Effector memory CD8-positive, alpha-beta T cell (primary cell): ENCODE measurements around the gene GRIFIN.
A peak's percentile ranks its signal among the peaks of the same experiment; 100 is the strongest.

Experiments
- ATAC-seq: fragments of 150-1000 bp; cut with Tn5 transposase; replicated peaks from 2 replicates; pipeline ENCODE4 v1.10.0; 2021; ENCODE audit warnings: mild to moderate bottlenecking, moderate library complexity
- DNase-seq, 3 experiments: peaks; one replicate each; pipeline ENCODE4 v3.0.0; 2021
- H3K27ac Mint-ChIP-seq, 2 donors: one replicate each; pipeline ENCODE4 v1.8.0; 2022; ENCODE audit warnings: mild to moderate bottlenecking in 2 of 2, mixed read lengths in 2 of 2, moderate library complexity in 2 of 2
- H3K27me3 Mint-ChIP-seq, 2 donors: one replicate each; pipeline ENCODE4 v1.8.0; 2022; ENCODE audit warnings: mixed read lengths in 2 of 2
- H3K36me3 Mint-ChIP-seq: one replicate; pipeline ENCODE4 v1.8.0; 2022; ENCODE audit warnings: mild to moderate bottlenecking, moderate library complexity, mixed read lengths; ENCODE audit not compliant: insufficient read depth
- H3K4me1 Mint-ChIP-seq, 2 donors: one replicate each; pipeline ENCODE4 v1.8.0; 2022; ENCODE audit warnings: low read depth in 2 of 2, mixed read lengths in 2 of 2
- H3K4me3 Mint-ChIP-seq, 2 donors: one replicate each; pipeline ENCODE4 v1.8.0; 2022; ENCODE audit warnings: mild to moderate bottlenecking in 2 of 2, mixed read lengths in 2 of 2, moderate library complexity in 2 of 2
- H3K9me3 Mint-ChIP-seq, 2 donors: one replicate each; pipeline ENCODE4 v1.8.0; 2022; ENCODE audit warnings: mixed read lengths in 2 of 2

The GRIFIN gene

GRCh38 chr7:2433713-2434550 lies 42.3 kb downstream of the GRIFIN start:
- Mint-ChIP-seq H3K4me1 (peaks cover 19 to 20% of the 10 kb centered on the region in 2 donors), H3K4me3 (no peak overlapping the region), H3K36me3 (peaks cover 53% of the 10 kb centered on the region), H3K27me3 (no peaks in the 10 kb centered on the region), H3K9me3 (peaks cover 3 to 7% of the 10 kb centered on the region in 2 donors), H3K27ac (no peak overlapping the region)
- DNase-seq (no peak), ATAC-seq (no peak)

GRCh38 chr7:2432910-2433712 lies 43.1 kb downstream of the GRIFIN start:
- Mint-ChIP-seq H3K4me1 (peaks cover 23 to 27% of the 10 kb centered on the region in 2 donors), H3K27ac (no peak overlapping the region), H3K4me3 (no peak overlapping the region), H3K27me3 (no peaks in the 10 kb centered on the region), H3K9me3 (peaks cover 3 to 7% of the 10 kb centered on the region in 2 donors), H3K36me3 (peaks cover 47% of the 10 kb centered on the region)
- ATAC-seq (no peak), DNase-seq (no peak)

GRCh38 chr7:2431260-2431867 lies 44.8 kb downstream of the GRIFIN start:
- peaks cover 3 to 7% of the 10 kb centered on the region in 2 donors for H3K9me3 Mint-ChIP-seq
- H3K4me1 Mint-ChIP-seq: peaks cover 28 to 32% of the 10 kb centered on the region in 2 donors
- H3K27me3 Mint-ChIP-seq: no peaks in the 10 kb centered on the region
- H3K36me3 Mint-ChIP-seq: peaks cover 50% of the 10 kb centered on the region
- H3K4me3 Mint-ChIP-seq: no peak overlapping the region
- DNase-seq (peak; percentile 40 to 56 (median 47)), ATAC-seq (peak; percentile 80)
- H3K27ac Mint-ChIP-seq: peak overlapping the region in 1 of 2 donors; percentile 79

- no peak overlapping the region for H3K4me3 Mint-ChIP-seq
- DNase-seq (no peak), ATAC-seq (no peak)
- H3K4me1 Mint-ChIP-seq: peaks cover 30 to 47% of the 10 kb centered on the region in 2 donors
- peaks cover 0 to under 1% of the 10 kb centered on the region in 2 donors for H3K9me3 Mint-ChIP-seq
- H3K27me3 Mint-ChIP-seq: no peaks in the 10 kb centered on the region
- peaks cover 16% of the 10 kb centered on the region for H3K36me3 Mint-ChIP-seq
- H3K27ac Mint-ChIP-seq: peak overlapping the region in 1 of 2 donors; percentile 30
Measured at GRCh38 chr7:2425749-2426148, 50.4 kb downstream of the GRIFIN start.
